GM19438 (cell line): ENCODE data around the gene MTERF1.

Experiments used
- ATAC-seq: cut with Tn5 transposase; IDR thresholded peaks from one replicate; pipeline ENCODE4 v1.9.1; 2021; ENCODE audit warnings: low read depth; ENCODE audit not compliant: unreplicated experiment

MTERF1 gene

GRCh38 chr7:91835826-91836368 is 44.6 kb downstream of the MTERF1 start:
- ATAC-seq: no peak

GRCh38 chr7:91835091-91835825 is 45.2 kb downstream of the MTERF1 start:
- no peak for ATAC-seq

- ATAC-seq: no peak
Measured at GRCh38 chr7:91832493-91833045, 47.9 kb downstream of the MTERF1 start.

- no peak for ATAC-seq
Measured at GRCh38 chr7:91827169-91827568, 53.3 kb downstream of the MTERF1 start.

GRCh38 chr7:91826377-91826776 is 54.1 kb downstream of the MTERF1 start:
- no peak for ATAC-seq

GRCh38 chr7:91824201-91824600 is 56.3 kb downstream of the MTERF1 start:
- ATAC-seq: no peak
